ENCODE results near the gene MYL2. TPM values are rescaled to one million over a fixed set of nuclear protein-coding genes. Genes with fewer than 3 reads are reported as not detected.

The MYL2 gene
- total and polyA plus RNA-seq, 4 donors = 0.22 TPM; not detected in 3

GRCh38 chr12:110907583-110907982, 12.8 kb downstream of the MYL2 start:
- Histone ChIP-seq H3K4me1 (ENCODE audit: control insufficient read depth in 4 of 4, insufficient read depth in 4 of 4, low read length in 3 of 4) (no peaks in the 10 kb centered on the region), H3K36me3 (ENCODE audit: control insufficient read depth in 4 of 4, insufficient read depth in 3 of 4, low read depth in 1 of 4, low read length in 3 of 4) (no peaks in the 10 kb centered on the region), H3K9me3 (ENCODE audit: control insufficient read depth in 4 of 4, low read length in 3 of 4) (peaks cover 0 to 3% (median 0%) of the 10 kb centered on the region in 4 donors), H3K27ac (ENCODE audit: low read depth in 1 of 2, low read length in 2 of 2) (no peak overlapping the region), H3K9ac (ENCODE audit: low read depth in 1 of 2, low read length in 2 of 2) (no peak overlapping the region), H3K27me3 (ENCODE audit: control insufficient read depth in 4 of 4, insufficient read depth in 4 of 4, low read length in 3 of 4) (no peaks in the 10 kb centered on the region), H3K4me3 (ENCODE audit: low read depth in 1 of 3, low read length in 3 of 3) (no peak overlapping the region)
- 73% methylated on average over 8 of the region's 8 CpGs for WGBS
- no peak for TF ChIP-seq ATF3 (IDR thresholded peaks at IDR 0.05)
- no peak for TF ChIP-seq FOXA1 (IDR thresholded peaks at IDR 0.05)
- TF ChIP-seq RXRA (IDR thresholded peaks at IDR 0.05) = no peak
- TF ChIP-seq CTCF (IDR thresholded peaks at IDR 0.05; ENCODE audit: low read depth, low read length, missing input control) = no peak
- no peak for TF ChIP-seq GABPA (IDR thresholded peaks at IDR 0.05 in 1 of 2, conservative IDR thresholded peaks at IDR 0.05 in 1 of 2)
- no peak for TF ChIP-seq REST (IDR thresholded peaks at IDR 0.05)
- TF ChIP-seq NR2F2 (IDR thresholded peaks at IDR 0.05) = no peak
- TF ChIP-seq YY1 (IDR thresholded peaks at IDR 0.05) = no peak
- no peak for TF ChIP-seq JUND (IDR thresholded peaks at IDR 0.05)
- TF ChIP-seq MAX (IDR thresholded peaks at IDR 0.05) = no peak
- no peak for TF ChIP-seq TAF1 (conservative IDR thresholded peaks at IDR 0.05)
- TF ChIP-seq HNF4G (IDR thresholded peaks at IDR 0.05) = no peak
- no peak for TF ChIP-seq EGR1 (IDR thresholded peaks at IDR 0.05; ENCODE audit: low read depth in 2 of 2)
- TF ChIP-seq ZBTB33 (IDR thresholded peaks at IDR 0.05) = no peak
- DNase-seq (ENCODE audit: low spot score) = no peak

- no peaks in the 10 kb centered on the region for H3K27me3 ChIP-seq (ENCODE audit: control insufficient read depth in 4 of 4, insufficient read depth in 4 of 4, low read length in 3 of 4)
- peaks cover 0 to 3% (median 0%) of the 10 kb centered on the region in 4 donors for H3K9me3 ChIP-seq (ENCODE audit: control insufficient read depth in 4 of 4, low read length in 3 of 4)
- TF ChIP-seq ATF3 (IDR thresholded peaks at IDR 0.05) (no peak), GABPA (IDR thresholded peaks at IDR 0.05 in 1 of 2, conservative IDR thresholded peaks at IDR 0.05 in 1 of 2) (no peak), CTCF (IDR thresholded peaks at IDR 0.05; ENCODE audit: low read depth, low read length, missing input control) (no peak), HNF4A (conservative IDR thresholded peaks at IDR 0.05) (no peak), JUND (IDR thresholded peaks at IDR 0.05) (no peak), FOXA1 (IDR thresholded peaks at IDR 0.05) (no peak), TAF1 (conservative IDR thresholded peaks at IDR 0.05) (no peak), YY1 (IDR thresholded peaks at IDR 0.05) (no peak), SP1 (IDR thresholded peaks at IDR 0.05) (no peak), EGR1 (IDR thresholded peaks at IDR 0.05; ENCODE audit: low read depth in 2 of 2) (no peak), ZBTB33 (IDR thresholded peaks at IDR 0.05) (no peak), NR2F2 (IDR thresholded peaks at IDR 0.05) (no peak)
- no peaks in the 10 kb centered on the region for H3K36me3 ChIP-seq (ENCODE audit: control insufficient read depth in 4 of 4, insufficient read depth in 3 of 4, low read depth in 1 of 4, low read length in 3 of 4)
- no peak overlapping the region for H3K4me3 ChIP-seq (ENCODE audit: low read depth in 1 of 3, low read length in 3 of 3)
- no peak overlapping the region for H3K27ac ChIP-seq (ENCODE audit: low read depth in 1 of 2, low read length in 2 of 2)
- no peak for DNase-seq (ENCODE audit: low spot score)
- H3K9ac ChIP-seq (ENCODE audit: low read depth in 1 of 2, low read length in 2 of 2) = no peak overlapping the region
- WGBS = 91% methylated on average over 4 of the region's 4 CpGs
- no peaks in the 10 kb centered on the region for H3K4me1 ChIP-seq (ENCODE audit: control insufficient read depth in 4 of 4, insufficient read depth in 4 of 4, low read length in 3 of 4)
Measured at GRCh38 chr12:110906985-110907384, 13.4 kb downstream of the MYL2 start.
